ENCODE data around the gene ICA1L. TPM values are rescaled to one million over a fixed set of nuclear protein-coding genes. Genes with fewer than 3 reads are reported as not detected.

The ICA1L gene
- total RNA-seq, 1 experiment from 2014 or later: 3.2 TPM

GRCh38 chr2:202818321-202818720, 53.2 kb downstream of the ICA1L start:
- H3K27ac ChIP-seq (ENCODE audit: low read depth, low read length, poor library complexity, severe bottlenecking): no peak overlapping the region
- H3K4me3 ChIP-seq (ENCODE audit: low read depth, low read length, poor library complexity, severe bottlenecking): no peak overlapping the region
- intact Hi-C loops (cut with micrococcal nuclease; ENCODE audit: unreplicated experiment): loop anchor here (10.0 kb wide), 1 partner anchor 234 kb away; no protein-coding TSS in a partner anchor
- DNase-seq (ENCODE audit: low spot score): no peak
- ChIA-PET POLR2A (ENCODE audit: low non-redundant PET) (no interaction called here), CTCF (no interaction called here)
- H3K27me3 ChIP-seq (replicated peaks; ENCODE audit: insufficient read depth, low read depth, low read length, poor library complexity): no peaks in the 10 kb centered on the region
- H3K9me3 ChIP-seq (ENCODE audit: low read depth, low read length, poor library complexity, severe bottlenecking): no peaks in the 10 kb centered on the region
- TF ChIP-seq EZH2 (IDR thresholded peaks at IDR 0.05; ENCODE audit: borderline replicate concordance, low read depth, low read length, poor library complexity, severe bottlenecking): no peak
- TF ChIP-seq, protein P1, sequence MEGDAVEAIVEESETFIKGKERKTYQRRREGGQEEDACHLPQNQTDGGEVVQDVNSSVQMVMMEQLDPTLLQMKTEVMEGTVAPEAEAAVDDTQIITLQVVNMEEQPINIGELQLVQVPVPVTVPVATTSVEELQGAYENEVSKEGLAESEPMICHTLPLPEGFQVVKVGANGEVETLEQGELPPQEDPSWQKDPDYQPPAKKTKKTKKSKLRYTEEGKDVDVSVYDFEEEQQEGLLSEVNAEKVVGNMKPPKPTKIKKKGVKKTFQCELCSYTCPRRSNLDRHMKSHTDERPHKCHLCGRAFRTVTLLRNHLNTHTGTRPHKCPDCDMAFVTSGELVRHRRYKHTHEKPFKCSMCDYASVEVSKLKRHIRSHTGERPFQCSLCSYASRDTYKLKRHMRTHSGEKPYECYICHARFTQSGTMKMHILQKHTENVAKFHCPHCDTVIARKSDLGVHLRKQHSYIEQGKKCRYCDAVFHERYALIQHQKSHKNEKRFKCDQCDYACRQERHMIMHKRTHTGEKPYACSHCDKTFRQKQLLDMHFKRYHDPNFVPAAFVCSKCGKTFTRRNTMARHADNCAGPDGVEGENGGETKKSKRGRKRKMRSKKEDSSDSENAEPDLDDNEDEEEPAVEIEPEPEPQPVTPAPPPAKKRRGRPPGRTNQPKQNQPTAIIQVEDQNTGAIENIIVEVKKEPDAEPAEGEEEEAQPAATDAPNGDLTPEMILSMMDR (conservative IDR thresholded peaks at IDR 0.05; ENCODE audit: low read depth, low read length): no peak
- no peaks in the 10 kb centered on the region for H3K4me1 ChIP-seq (ENCODE audit: insufficient read depth, low read length, poor library complexity, severe bottlenecking)
- no TSS peak for BruUV-seq (replicated peaks)
- H3K36me3 ChIP-seq (ENCODE audit: insufficient read depth, low read length, poor library complexity, severe bottlenecking): no peaks in the 10 kb centered on the region

GRCh38 chr2:202817771-202818170, 53.8 kb downstream of the ICA1L start:
- BruUV-seq (replicated peaks): no TSS peak
- Histone ChIP-seq H3K27me3 (replicated peaks; ENCODE audit: insufficient read depth, low read depth, low read length, poor library complexity) (no peaks in the 10 kb centered on the region), H3K4me1 (ENCODE audit: insufficient read depth, low read length, poor library complexity, severe bottlenecking) (no peaks in the 10 kb centered on the region), H3K27ac (ENCODE audit: low read depth, low read length, poor library complexity, severe bottlenecking) (no peak overlapping the region), H3K4me3 (ENCODE audit: low read depth, low read length, poor library complexity, severe bottlenecking) (no peak overlapping the region), H3K36me3 (ENCODE audit: insufficient read depth, low read length, poor library complexity, severe bottlenecking) (no peaks in the 10 kb centered on the region), H3K9me3 (ENCODE audit: low read depth, low read length, poor library complexity, severe bottlenecking) (no peaks in the 10 kb centered on the region)
- TF ChIP-seq, protein P1 (conservative IDR thresholded peaks at IDR 0.05; ENCODE audit: low read depth, low read length): no peak
- no peak for TF ChIP-seq EZH2 (IDR thresholded peaks at IDR 0.05; ENCODE audit: borderline replicate concordance, low read depth, low read length, poor library complexity, severe bottlenecking)
- intact Hi-C loops (cut with micrococcal nuclease; ENCODE audit: unreplicated experiment): loop anchor here (10.0 kb wide), 1 partner anchor 233 kb away; no protein-coding TSS in a partner anchor
- no peak for DNase-seq (ENCODE audit: low spot score)
- ChIA-PET CTCF (no interaction called here), POLR2A (ENCODE audit: low non-redundant PET) (no interaction called here)

- Histone ChIP-seq H3K4me1 (ENCODE audit: insufficient read depth, low read length, poor library complexity, severe bottlenecking) (no peaks in the 10 kb centered on the region), H3K9me3 (ENCODE audit: low read depth, low read length, poor library complexity, severe bottlenecking) (no peaks in the 10 kb centered on the region), H3K27ac (ENCODE audit: low read depth, low read length, poor library complexity, severe bottlenecking) (no peak overlapping the region), H3K27me3 (replicated peaks; ENCODE audit: insufficient read depth, low read depth, low read length, poor library complexity) (no peaks in the 10 kb centered on the region), H3K36me3 (ENCODE audit: insufficient read depth, low read length, poor library complexity, severe bottlenecking) (no peaks in the 10 kb centered on the region), H3K4me3 (ENCODE audit: low read depth, low read length, poor library complexity, severe bottlenecking) (no peak overlapping the region)
- TF ChIP-seq, protein P1 (conservative IDR thresholded peaks at IDR 0.05; ENCODE audit: low read depth, low read length): no peak
- no peak for TF ChIP-seq EZH2 (IDR thresholded peaks at IDR 0.05; ENCODE audit: borderline replicate concordance, low read depth, low read length, poor library complexity, severe bottlenecking)
- ChIA-PET POLR2A (ENCODE audit: low non-redundant PET) (no interaction called here), CTCF (no interaction called here)
- no TSS peak for BruUV-seq (replicated peaks)
- DNase-seq (ENCODE audit: low spot score): no peak
- intact Hi-C loops (cut with micrococcal nuclease; ENCODE audit: unreplicated experiment): loop anchor here (10.0 kb wide), 1 partner anchor 231 kb away; no protein-coding TSS in a partner anchor
These were observed 55.8 kb downstream of the ICA1L start for GRCh38 chr2:202815548-202816360.

All from A673 (cell line).